Measurements from ENCODE around the gene SYT6.
"Not testable (repeated sequence)": the region's sequence is repeated elsewhere in the genome, so short reads cannot be mapped to it uniquely, and the experiment has no call there.

DNA sequence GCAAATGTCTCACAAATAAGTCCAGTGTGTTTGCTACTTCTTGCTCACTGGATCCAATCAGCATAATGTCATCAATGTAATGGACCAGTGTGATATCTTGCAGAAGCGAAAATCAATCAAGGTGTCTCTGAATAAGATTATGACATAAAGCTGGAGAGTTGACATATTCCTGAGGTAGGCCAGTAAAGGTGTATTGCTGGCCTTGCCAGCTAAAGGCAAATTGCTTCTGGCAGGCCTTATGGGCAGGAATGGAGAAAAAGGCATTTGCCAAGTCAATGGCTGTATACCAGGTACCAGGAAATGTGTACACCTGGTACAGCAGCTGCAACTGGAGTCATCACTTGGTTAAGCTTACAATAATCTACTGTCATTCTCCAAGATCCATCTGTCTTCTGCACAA is 85.0 kb downstream of the SYT6 start:
- not testable (repeated sequence) for TF ChIP-seq TCF7L2, POLR2AphosphoS5 (IDR thresholded peaks at IDR 0.05; ENCODE audit: low read depth, low read length)
- TF ChIP-seq, protein P1, sequence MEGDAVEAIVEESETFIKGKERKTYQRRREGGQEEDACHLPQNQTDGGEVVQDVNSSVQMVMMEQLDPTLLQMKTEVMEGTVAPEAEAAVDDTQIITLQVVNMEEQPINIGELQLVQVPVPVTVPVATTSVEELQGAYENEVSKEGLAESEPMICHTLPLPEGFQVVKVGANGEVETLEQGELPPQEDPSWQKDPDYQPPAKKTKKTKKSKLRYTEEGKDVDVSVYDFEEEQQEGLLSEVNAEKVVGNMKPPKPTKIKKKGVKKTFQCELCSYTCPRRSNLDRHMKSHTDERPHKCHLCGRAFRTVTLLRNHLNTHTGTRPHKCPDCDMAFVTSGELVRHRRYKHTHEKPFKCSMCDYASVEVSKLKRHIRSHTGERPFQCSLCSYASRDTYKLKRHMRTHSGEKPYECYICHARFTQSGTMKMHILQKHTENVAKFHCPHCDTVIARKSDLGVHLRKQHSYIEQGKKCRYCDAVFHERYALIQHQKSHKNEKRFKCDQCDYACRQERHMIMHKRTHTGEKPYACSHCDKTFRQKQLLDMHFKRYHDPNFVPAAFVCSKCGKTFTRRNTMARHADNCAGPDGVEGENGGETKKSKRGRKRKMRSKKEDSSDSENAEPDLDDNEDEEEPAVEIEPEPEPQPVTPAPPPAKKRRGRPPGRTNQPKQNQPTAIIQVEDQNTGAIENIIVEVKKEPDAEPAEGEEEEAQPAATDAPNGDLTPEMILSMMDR (IDR thresholded peaks at IDR 0.05): not testable (repeated sequence)

Data from Panc1 (cell line).